DOHH2 (cell line): ENCODE measurements around the gene ITGA3.

Experiments
- H3F3A ChIP-seq: fragments of 200-600 bp; sonication (generic), shearing (Covaris generic); 2 replicates; pipeline ENCODE4 v1.6.0; 2016; ENCODE audit warnings: antibody characterized with exemption, mild to moderate bottlenecking; ENCODE audit not compliant: control insufficient read depth, insufficient read depth
- H3K27ac ChIP-seq: fragments of 200-600 bp; sonication (generic); 2 replicates; pipeline ENCODE4 v1.5.1; 2014; ENCODE audit warnings: low read depth, mild to moderate bottlenecking, low read length, moderate library complexity
- H3K27me3 ChIP-seq: fragments of 200-600 bp; sonication (generic); 2 replicates; pipeline ENCODE4 v1.6.1; 2014; ENCODE audit warnings: mild to moderate bottlenecking, low read length, mixed read lengths; ENCODE audit not compliant: control insufficient read depth
- H3K36me3 ChIP-seq: fragments of 200-600 bp; sonication (generic); 2 replicates; pipeline ENCODE4 v1.6.1; 2014; ENCODE audit warnings: mild to moderate bottlenecking, low read length, moderate library complexity, mixed read lengths; ENCODE audit not compliant: control insufficient read depth
- H3K4me1 ChIP-seq: fragments of 200-600 bp; sonication (generic); 2 replicates; pipeline ENCODE4 v1.6.1; 2014; ENCODE audit warnings: mild to moderate bottlenecking, low read length, mixed read lengths; ENCODE audit not compliant: control insufficient read depth
- H3K4me2 ChIP-seq: fragments of 200-600 bp; sonication (generic); 2 replicates; pipeline ENCODE4 v1.6.0; 2014; ENCODE audit warnings: mild to moderate bottlenecking, low read length, moderate library complexity
- H3K4me3 ChIP-seq: fragments of 200-600 bp; sonication (generic); 2 replicates; pipeline ENCODE4 v1.5.1; 2014; ENCODE audit warnings: mild to moderate bottlenecking, low read length, mixed read lengths
- H3K79me2 ChIP-seq: fragments of 200-600 bp; sonication (generic); 2 replicates; pipeline ENCODE4 v1.6.1; 2014; ENCODE audit warnings: mild to moderate bottlenecking, low read length, mixed read lengths; ENCODE audit not compliant: control insufficient read depth
- H3K9me2 ChIP-seq: fragments of 200-600 bp; sonication (generic); replicated peaks from 2 replicates; pipeline ENCODE4 v1.6.1; 2014; ENCODE audit warnings: mild to moderate bottlenecking, low read length, mixed read lengths; ENCODE audit not compliant: control insufficient read depth
- H3K9me3 ChIP-seq: fragments of 200-600 bp; sonication (generic); 2 replicates; pipeline ENCODE4 v1.6.1; 2014; ENCODE audit warnings: antibody characterized with exemption, low read length, mixed read lengths; ENCODE audit not compliant: control insufficient read depth, insufficient read depth
- H4K20me1 ChIP-seq: fragments of 200-600 bp; sonication (generic); 2 replicates; pipeline ENCODE4 v1.6.0; 2014; ENCODE audit warnings: low read depth, mild to moderate bottlenecking, antibody characterized with exemption, low read length, moderate library complexity; ENCODE audit not compliant: control insufficient read depth, insufficient read depth
- CTCF ChIP-seq: fragments of 200-600 bp; sonication (generic); IDR thresholded peaks from one replicate; pipeline ENCODE4 v1.5.1; 2014; ENCODE audit warnings: antibody characterized with exemption, mild to moderate bottlenecking, low read depth, low read length; ENCODE audit not compliant: poor library complexity, severe bottlenecking
- EZH2phosphoT487 ChIP-seq: fragments of 200-600 bp; sonication (generic); IDR thresholded peaks from 2 replicates; pipeline ENCODE4 v1.6.1; 2017; ENCODE audit warnings: borderline replicate concordance, mild to moderate bottlenecking, antibody characterized with exemption, low read length, moderate library complexity, mixed read lengths

The ITGA3 gene

GRCh38 chr17:50042211-50042610 is 13.7 kb upstream of the ITGA3 start:
- H3K9me3 ChIP-seq: no peaks in the 10 kb centered on the region
- no peaks in the 10 kb centered on the region for H3K9me2 ChIP-seq
- H3K27ac ChIP-seq: no peak overlapping the region
- no peaks in the 10 kb centered on the region for H3F3A ChIP-seq
- H3K79me2 ChIP-seq: no peaks in the 10 kb centered on the region
- H3K4me2 ChIP-seq: no peak overlapping the region
- peaks cover 3% of the 10 kb centered on the region; the same call in 1 of the 2 replicates for H3K27me3 ChIP-seq
- TF ChIP-seq EZH2phosphoT487 (no peak), CTCF (no peak)
- no peaks in the 10 kb centered on the region for H4K20me1 ChIP-seq
- H3K36me3 ChIP-seq: no peaks in the 10 kb centered on the region
- H3K4me1 ChIP-seq: no peaks in the 10 kb centered on the region
- H3K4me3 ChIP-seq: no peak overlapping the region

- Histone ChIP-seq H3K27me3 (peaks cover 3% of the 10 kb centered on the region; the same call in 1 of the 2 replicates), H3K4me1 (no peaks in the 10 kb centered on the region), H3K27ac (no peak overlapping the region), H3K79me2 (no peaks in the 10 kb centered on the region), H3K4me3 (no peak overlapping the region), H3K9me3 (no peaks in the 10 kb centered on the region), H3F3A (no peaks in the 10 kb centered on the region), H3K4me2 (no peak overlapping the region), H3K9me2 (no peaks in the 10 kb centered on the region), H3K36me3 (no peaks in the 10 kb centered on the region), H4K20me1 (no peaks in the 10 kb centered on the region)
- TF ChIP-seq CTCF (no peak), EZH2phosphoT487 (no peak)
Measured at GRCh38 chr17:50043290-50044148, 12.4 kb upstream of the ITGA3 start.

- Histone ChIP-seq H3K4me3 (no peak overlapping the region), H3K36me3 (no peaks in the 10 kb centered on the region), H3K27ac (no peak overlapping the region), H3K9me2 (no peaks in the 10 kb centered on the region), H3K27me3 (no peaks in the 10 kb centered on the region), H3F3A (no peaks in the 10 kb centered on the region), H3K4me2 (no peak overlapping the region), H3K79me2 (no peaks in the 10 kb centered on the region), H3K9me3 (no peaks in the 10 kb centered on the region), H3K4me1 (no peaks in the 10 kb centered on the region), H4K20me1 (no peaks in the 10 kb centered on the region)
- TF ChIP-seq CTCF (no peak), EZH2phosphoT487 (no peak)
Measured at GRCh38 chr17:50044483-50044882, 11.4 kb upstream of the ITGA3 start.
